HG03135 (cell line): ENCODE results near the gene RTCB.

Experiments
- ATAC-seq: cut with Tn5 transposase; IDR thresholded peaks from one replicate; pipeline ENCODE4 v1.9.1; 2021; ENCODE audit warnings: mild to moderate bottlenecking, moderate library complexity; ENCODE audit not compliant: unreplicated experiment

The RTCB gene

DNA sequence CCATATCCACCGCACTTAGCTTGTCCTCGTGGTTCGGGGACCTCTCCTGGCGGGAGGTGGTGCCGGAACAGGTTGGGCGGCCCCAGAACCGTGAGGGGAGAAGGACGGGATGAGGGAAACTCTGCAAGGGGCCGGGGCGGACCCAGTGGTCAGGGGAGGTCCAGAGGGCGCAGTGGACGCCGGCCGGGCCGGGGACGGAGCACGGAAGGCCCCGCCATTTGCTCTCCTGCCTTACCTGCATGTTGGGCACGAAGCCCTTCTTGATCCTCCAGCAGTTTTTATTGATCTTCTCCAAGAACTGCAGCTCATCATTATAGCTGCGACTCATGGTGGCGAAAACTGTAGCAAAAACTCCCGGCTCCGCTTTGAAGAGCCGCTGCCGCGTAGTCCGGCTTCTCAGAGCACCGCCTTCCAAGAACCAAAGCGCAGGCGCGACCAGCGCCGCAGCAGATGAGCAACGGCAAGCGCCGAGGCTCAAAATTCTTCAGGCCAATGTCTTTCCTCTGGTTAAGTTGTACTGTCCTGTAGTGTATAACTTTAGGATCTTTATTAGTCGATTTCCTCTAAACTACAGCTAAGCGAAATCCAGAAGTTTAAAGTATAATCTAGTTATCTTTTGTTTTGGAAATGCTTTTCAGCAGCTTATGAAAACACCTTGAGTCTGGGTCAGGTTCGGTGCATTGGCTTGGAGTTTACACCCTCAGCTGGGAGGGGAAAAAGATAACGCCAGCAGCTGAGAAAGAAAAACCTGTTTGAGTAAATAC is at the start of gene RTCB:
RTCB (minus strand) TSS at position 419 of the 764 bp plus-strand sequence; CDS start at position 328, 91 bp downstream.
- peak; percentile 62 for ATAC-seq

DNA sequence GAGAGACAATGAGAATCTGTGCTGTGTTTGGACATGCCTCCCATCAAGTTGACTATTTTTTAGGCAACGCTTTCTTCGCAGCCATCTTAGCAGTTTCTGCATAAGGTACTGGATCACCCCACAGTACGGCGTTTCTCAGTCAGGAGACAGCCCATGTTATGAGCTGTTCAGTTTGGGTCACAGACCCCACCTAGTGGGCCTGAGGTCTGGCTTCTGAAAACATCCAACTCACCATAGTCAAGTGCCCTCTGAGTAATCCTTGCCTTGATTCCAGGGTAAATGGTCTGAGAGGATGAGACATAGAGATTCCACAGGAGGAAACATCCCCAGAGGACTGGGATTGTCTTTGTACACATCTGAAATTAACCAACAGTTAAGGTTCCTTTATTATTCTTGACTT is 45.0 kb upstream of the RTCB start:
- ATAC-seq, result no peak

- no peak for ATAC-seq
These were observed 36.9 kb upstream of the RTCB start for GRCh38 chr22:32448980-32449379.

DNA sequence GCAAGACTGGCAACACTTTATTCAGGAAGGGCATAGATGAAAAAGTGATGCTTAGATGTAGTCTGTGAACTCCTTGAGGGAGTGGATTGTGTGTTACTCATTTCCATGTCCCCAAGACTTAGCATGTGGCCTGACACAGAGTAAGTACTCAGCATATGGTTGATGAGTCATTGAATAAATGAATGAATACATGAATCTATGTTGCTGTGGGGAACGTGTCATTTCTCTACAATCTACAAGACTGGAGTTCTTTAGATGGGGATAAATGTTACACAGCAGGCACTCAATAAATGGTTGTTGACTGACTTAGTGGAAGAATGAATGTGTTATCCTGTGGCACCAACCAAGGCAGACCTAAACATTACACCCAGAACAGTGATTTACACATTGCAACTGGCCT is 34.3 kb upstream of the RTCB start:
- no peak for ATAC-seq

DNA sequence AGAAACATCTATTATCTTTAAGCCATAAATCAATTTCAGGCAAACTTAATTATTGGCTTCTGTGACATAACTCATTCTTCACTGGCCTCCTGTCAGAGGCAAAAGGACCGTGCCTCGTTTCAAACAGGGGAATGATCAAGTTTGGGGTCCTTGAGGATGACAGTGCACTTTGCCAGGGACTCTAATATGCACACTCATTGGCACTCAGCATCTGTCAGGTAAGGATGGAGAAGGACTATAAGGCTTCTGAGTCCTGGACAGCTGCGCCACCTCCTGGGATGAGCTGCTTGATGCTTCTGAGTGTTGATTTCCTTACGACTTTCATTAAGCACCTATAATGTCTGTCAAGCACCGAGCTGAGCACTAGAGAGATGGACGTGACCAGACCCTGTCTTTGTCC is 32.0 kb upstream of the RTCB start:
- ATAC-seq, result no peak

DNA sequence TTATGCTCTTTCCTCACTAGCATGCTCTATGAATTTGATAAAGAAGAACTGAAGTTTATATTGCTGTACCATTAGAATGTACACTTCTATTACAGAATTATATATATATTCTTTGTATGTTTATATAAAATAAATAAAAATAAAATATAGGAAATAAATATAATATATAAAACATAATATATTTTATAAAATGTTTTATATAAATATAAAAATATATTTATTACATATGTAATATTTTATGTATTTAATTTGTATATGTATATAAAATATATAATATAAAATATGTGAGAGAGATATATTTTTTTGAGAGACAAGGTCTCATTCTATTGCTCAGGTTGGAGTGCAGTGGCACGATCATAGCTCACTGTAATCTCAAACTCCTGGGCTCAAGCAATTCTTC is 18.3 kb upstream of the RTCB start:
- ATAC-seq, result no peak

DNA sequence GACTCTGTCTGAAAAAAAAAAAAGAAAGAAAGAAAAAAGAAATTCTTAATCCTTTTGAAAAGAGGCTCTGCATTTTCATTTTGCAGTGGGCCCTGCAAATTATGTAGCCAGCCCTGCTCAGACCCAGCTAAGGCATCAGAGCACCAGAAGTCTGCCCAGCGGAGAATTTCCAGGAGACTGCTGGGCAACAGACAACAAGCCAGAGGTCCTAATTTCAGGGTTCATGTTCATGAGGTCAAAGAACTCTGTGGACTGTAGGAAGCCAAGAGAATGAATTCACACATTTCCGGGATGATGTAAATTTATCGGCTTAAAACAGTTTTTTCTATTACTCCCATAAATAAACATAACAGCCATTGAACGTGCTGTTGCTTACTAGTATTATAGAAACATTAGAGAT is 14.8 kb upstream of the RTCB start:
- no peak for ATAC-seq

DNA sequence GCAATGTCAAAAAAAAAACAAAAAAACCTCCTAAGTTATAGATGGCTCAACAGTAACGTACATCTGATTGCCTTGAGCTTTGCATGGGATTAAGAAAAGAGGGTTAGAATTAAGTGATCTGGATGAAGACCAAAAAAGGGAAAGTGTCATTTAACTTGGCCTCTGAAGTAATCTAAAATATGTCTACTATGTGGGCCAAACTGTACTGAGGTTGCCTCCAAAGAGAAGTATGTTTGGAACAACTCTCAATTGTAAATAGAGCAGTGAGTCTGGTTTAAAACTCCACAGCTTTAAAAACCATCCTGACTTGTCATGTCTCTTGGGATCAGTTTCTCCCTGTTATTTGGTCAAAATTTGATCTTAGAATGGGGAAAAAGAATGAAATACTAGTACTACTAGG is 11.6 kb upstream of the RTCB start:
- no peak for ATAC-seq

DNA sequence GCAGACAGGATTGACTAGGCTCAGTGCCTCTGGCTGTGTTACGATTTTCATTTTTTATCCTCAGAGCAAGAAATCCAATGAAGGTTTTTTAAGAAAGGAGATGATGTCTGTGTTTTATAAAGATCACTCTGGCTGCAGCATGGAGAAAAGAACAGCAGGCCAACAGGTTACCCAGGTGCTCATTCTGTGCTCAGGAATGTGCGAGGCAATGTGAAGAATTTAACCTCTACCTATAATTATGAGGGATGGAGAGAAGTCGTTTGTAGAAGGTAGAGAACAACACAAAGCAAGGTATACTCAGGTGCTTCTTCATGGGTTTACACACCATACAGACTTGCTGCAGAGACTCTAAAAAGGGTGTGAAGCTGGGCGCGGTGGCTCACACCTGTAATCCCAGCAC is 10.0 kb upstream of the RTCB start:
- ATAC-seq, result no peak

- no peak for ATAC-seq
These were observed 9.4 kb upstream of the RTCB start for GRCh38 chr22:32421484-32421883.

DNA sequence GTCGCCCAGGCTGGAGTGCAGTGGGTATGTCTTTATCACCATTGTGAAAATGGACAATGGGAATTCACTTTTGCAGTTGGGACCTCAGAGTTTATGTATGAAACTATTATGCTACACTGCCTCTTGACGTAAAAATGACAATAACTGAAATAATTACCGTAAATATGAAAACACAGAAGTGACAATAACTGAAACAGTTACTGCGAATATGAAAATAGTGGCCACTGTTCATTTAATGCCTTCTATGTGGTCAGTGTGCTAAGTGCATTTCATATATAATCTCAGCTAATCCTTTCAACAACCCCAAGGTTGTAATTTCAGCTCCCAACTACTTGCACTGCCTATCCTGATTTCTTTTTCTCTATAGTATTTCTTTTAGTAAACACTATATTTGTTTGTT is 5.9 kb upstream of the RTCB start:
- no peak for ATAC-seq

- no peak for ATAC-seq
These were observed 4.6 kb upstream of the RTCB start for GRCh38 chr22:32416556-32417085.

DNA sequence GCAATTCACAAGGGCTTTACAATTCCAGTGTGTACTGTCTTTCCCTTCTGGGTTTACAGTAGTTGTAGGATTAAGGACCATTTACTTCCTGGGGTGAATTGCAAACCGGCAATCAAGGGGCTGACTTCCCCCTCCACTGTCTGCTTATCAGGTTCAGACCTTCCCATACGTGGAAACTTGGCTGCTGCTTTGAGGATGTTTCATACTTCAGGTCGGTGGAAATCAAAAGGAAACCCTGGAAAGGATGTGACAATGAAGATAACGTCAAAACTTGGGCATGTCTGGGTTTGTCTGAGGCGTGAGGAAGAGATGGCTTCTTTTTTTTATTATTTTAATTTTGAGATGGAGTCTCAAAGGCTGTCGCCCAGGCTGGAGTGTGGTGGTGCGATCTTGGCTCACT is 2.1 kb upstream of the RTCB start:
- no peak for ATAC-seq

- ATAC-seq, result no peak
These were observed 1.7 kb upstream of the RTCB start for GRCh38 chr22:32413719-32414118.

GRCh38 chr22:32411402-32411801 is 645 bp downstream of the RTCB start:
- ATAC-seq, result no peak

- ATAC-seq, result no peak
These were observed 1.6 kb downstream of the RTCB start for GRCh38 chr22:32410459-32410858.

- no peak for ATAC-seq
These were observed 2.1 kb downstream of the RTCB start for GRCh38 chr22:32409977-32410376.

- ATAC-seq, result no peak
These were observed 4.1 kb downstream of the RTCB start for GRCh38 chr22:32407936-32408335.

DNA sequence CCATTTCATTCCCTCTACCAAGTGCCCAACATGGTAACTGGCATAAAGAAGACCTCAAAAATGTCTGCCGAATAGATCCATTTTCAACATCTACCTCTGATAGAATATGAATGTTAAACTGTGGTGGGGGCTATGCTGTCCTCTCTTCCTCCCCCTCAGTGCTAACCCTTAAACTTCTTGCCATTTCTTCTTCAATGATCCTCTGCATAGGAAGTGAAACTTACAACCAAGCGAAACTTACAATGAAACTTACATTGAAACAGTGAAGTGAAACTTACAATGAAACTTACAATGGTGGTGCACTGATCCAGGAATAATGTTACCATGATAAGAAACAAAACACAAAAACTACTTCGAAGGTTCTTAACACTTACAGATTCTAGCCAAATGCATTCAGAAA is 4.7 kb downstream of the RTCB start:
- ATAC-seq, result peak; percentile 54

DNA sequence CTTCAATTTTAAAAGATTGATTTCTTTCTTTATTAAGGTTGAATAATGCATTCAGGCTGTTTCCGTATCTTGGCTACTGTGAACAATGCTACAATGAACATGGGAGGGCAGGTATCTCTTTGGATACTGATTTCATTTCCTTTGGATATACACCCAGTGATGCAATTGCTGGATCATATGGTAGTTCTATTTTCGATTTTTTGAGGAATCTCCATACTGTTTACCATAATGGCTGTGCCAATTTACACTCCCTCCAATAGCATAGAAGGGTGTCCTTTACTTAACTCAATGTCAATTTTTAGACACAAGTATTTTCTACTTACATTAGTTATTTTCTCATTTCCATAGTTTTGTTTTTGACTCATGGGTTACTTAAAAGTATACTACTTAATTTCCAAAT is 8.0 kb downstream of the RTCB start:
- no peak for ATAC-seq

DNA sequence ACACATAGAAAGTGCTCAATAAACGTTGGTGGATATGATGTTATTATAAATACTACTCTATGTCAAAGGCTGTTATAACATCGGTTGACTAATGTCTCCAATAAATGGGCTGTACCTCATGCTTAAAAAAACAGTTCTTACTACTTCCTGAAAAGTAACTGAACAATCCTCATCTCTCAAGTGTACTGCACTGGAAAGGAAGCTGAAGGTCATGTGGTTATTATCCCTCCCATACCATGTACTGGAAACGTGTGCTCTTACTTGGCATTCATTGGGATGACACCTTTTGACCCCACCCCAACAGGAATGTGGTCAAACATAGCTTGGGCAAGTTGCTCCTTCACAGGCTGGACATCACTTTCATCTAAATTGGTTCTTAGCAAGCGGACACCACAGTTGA is 10.6 kb downstream of the RTCB start:
- no peak for ATAC-seq

DNA sequence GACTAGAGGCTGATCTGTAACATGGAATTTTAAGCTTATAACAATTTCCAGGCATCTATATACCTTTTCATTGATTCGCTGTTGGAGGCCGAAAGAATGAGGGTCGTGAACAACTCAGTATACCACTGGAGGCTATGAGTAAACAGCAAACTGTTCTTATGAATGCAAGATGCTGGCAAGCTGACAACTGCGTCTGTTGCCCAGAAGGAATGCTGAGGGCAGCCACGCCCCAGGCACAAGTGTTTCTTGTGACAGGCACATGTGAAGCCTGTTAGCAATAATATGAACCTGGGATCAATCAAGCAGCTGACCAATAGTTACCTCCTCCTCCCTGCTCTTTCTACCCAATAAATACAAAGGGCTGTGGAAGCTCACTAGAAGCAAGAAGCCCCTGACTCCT is 15.3 kb downstream of the RTCB start:
- ATAC-seq, result no peak

DNA sequence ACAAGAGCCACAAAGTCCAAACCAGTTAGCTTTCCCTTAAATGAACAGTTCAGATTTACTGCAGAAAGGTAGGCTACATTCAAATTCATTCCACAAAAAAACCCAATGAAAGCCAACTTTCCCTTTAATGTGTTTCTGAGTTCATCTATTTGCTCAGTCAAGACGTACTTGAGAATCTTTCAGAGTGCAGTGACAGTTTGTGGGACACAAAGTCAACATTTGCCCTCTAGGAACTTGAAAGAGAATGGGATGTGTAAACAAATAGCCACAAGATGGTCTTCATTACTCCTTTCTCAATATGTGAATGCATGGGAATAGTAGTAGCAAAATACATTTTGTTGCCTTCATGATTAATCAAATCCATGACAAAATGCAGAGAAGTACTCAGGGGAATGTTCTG is 15.8 kb downstream of the RTCB start:
- ATAC-seq, result no peak
